T-helper 9 cell (primary cell): ENCODE results near the gene TMEM131.

Experiments
- DNase-seq: peaks from one replicate; pipeline ENCODE4 v3.0.0-alpha.2; 2020

The TMEM131 gene

DNA sequence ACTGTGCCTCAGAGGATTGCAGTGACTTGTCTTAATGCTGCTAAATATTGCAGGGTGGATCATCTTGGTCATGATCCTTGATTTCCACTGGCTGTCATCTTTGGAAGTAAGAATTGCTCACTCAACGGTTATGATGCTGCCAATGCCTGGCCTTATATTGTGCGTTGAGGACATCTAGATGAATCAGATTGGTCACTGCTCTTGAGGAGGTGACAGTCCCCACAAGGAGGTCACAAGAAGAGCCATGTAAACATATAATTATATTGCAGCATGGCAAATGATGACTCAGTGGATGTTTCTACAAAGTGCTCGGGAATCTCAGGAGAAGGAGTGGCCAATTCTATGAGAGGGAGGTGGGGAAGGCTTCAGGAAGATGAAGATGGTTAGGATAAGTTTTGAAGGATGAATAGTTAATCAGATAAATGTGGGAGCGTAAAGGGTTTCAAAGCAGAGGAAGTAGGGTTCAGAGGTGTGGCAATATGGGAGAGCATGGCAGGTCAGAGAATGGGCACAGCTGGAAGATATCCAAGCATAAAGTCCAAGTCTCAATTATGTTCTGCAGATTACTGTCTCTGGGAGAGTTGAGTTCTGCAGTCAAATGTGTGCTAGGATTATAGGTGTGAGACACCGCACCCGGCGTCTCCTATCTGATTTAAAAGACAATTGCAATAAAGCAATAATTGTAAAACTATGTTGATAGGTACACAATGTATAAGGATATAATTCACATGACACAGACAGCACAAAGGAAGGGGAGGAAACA lies 21.3 kb upstream of the TMEM131 start:
- DNase-seq = no peak

DNA sequence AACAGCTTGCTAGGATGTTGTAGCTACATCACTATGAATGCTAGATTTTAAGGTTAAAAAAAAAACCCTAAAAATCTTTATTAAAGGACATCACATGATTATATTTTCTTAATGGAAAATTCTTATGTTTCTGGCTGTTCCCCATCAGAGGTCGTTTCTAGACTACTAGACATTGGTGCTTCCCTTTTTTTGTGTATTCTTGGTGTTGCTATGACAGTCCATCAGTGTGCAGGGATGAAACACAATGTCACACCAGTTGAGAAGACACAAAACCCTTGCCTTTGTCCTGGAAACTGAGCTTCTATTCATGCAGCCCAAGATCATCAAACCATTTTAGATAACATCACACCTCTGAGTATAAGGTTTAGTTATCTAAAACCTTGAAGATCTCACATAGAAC lies 19.9 kb upstream of the TMEM131 start:
- no peak for DNase-seq

DNA sequence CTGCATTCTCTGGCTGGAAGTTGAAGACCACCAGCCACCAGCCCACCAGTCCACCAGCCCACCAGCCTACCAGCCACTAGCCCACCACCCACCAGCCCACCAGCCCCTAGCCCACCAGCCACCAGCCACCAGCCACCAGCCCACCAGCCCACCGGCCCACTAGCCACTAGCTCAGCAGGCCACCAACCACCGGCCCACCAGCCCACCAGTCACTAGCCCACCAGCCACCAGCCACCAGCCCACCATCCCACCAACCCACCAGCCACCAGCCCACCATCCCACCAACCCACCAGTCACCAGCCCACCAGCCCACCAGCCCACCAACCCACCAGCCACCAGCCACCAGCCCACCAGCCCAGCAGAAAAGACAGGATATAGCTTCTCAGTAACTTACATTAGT lies 18.6 kb upstream of the TMEM131 start:
- DNase-seq = no peak

DNA sequence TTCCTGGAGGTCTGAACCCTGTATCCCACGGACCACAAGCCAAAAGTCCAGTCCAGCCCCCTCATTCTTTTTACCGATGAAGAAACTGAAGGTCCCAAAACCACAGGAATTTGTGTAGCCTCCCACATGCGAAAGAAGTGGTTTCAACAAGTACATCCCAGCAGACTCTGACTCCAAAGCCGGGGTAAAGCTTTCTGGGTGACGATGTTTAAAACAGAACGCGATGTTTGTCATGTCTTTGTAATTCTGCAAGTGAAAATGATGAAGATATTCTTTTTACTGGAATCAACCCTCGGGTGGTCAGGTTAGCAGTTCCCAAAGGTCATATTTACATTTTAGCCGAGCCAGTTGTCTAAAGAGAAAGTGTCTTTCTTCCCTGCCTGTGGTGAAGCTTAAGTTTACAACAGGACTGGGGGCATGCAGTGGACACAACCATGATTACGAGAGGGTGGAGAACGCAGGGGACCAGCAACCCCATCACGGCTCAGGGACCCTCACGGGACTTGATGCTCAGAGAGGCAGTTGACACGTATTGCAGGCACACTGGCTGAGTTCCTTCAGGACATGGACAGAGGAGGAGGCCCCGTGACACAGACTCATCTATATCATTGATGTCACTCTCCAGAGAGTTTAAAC lies 17.8 kb upstream of the TMEM131 start:
- no peak for DNase-seq

DNA sequence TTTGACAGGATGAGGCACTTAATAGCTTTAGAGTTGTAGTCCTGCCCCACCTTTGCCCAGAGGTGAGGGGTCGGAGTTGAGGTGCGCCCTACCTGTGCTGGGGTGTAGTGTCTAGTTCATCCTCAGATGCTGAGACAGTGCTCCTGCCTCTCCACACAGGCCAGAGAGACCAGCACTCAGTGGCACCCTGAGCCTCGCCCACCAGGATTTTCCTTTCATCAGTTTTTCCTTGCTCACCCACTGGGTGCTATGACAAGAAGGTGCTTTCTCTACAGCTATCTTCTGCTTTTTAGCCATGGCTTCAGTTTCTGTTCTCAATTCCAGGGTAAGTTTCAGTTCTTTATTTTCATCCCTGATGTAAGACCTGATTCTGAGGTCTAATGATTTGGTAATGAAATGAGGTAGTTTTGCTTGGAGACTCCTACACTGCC lies 16.8 kb upstream of the TMEM131 start:
- no peak for DNase-seq

DNA sequence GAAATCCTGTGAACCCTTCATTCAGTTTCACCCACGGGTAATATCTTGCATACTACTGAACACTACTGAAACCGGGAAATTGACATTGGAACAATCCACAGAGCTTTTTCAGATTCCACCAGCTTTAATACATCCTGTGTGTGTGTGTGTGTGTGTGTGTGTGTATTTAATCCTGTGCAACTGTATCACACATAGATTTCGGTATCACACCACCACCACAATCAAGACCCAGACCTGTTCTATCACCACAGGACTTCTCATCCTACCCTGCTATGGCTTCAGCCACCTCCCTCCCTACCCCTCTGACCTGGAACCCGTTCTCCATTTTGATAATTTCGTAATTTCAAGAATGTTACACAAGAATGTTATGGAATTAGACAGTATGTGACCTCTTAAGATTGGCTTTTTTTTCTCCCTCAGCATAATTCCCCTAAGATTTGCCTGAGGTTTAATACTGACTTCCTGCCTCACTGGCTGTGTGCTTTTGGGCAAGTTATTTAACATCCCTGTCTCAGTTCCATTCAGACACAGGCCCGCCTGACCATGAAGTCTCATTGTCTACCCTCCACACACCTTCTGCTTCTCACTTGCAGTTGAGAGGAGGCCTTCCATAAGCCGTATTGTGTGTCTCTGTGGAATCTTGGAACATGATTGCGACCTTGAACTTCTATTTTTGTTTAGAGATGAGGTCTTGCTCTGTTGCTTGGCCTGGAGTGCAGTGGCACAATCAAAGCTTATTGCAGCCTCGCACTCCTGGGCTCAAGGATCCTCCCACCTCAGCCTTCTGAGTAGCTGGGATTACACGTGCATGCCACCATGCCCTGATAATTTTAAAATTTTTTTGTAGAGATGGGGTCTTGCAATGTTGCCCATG lies 14.4 kb upstream of the TMEM131 start:
- DNase-seq = no peak

DNA sequence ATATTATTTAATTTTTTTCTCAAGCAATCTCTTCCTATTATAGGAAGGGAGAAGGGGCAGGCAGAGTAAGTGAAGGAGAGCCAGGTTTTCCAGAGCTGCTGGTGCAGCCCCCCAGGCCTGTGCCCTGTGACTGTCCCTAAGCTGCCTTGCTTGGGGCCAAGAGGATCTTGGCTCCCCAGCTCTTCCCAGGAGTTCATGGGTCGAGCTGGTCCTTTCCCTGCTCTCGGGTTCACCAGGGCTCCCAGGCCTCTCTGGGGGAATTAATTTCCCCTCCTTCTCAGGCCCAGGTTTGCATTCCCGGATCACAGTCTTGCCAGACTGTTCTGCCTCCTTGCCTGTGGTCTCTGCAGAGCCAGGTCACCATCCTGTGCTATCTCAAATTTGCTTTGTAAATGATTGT lies 12.7 kb upstream of the TMEM131 start:
- no peak for DNase-seq

DNA sequence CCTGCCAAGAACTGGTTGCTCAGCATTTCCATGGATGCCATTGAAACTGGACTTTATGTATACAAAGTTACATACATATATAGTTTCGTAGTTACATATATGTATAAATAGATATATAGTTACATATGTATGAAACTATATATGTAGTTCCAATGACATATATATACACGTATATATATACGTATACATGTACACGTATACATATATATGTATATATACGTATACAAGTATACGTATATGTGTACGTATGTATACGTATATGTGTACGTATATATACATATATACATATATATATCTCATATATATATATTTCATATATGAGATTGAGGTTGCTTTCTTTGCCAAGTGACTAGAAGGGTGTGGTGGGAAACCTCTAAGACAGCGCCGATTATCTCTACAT lies 10.6 kb upstream of the TMEM131 start:
- DNase-seq = no peak

DNA sequence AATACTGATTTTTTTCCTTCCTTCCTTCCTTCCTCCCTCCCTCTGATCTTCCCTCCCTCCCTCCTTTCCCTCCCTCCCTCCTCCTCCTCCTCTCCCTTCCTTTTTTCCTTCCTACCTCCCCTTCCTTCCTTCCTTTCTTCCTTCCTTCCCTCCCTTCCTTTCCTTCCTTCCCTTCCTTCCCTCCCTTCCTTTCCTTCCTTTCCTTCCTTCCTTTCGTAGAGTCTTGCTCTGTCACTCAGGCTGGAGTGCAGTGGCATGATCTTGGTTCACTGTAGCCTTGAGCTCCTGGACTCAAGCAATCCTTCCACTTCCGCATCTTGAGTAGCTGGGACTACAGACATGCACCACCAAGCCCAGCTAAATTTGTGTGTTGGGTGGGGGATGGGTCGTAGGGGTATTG lies 8.9 kb upstream of the TMEM131 start:
- DNase-seq = no peak

DNA sequence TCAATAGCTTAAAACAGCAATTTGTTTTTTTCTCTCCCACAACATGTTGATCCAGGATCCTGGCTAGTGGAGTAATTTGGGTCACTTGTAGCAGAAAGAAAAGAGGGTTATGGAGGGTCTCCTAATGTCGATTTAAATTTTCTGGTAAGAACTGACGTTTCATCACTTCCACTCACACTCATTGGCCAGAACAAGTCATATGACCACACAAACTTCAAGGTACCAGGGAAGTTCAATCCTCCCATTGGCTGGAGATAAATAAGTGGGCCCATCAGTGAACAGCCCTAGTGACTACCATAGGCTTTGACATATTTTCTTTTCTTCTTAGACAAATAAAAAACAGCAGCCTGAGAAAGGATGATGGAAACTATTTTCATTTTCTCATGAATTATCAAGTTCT lies 8.3 kb upstream of the TMEM131 start:
- no peak for DNase-seq

DNA sequence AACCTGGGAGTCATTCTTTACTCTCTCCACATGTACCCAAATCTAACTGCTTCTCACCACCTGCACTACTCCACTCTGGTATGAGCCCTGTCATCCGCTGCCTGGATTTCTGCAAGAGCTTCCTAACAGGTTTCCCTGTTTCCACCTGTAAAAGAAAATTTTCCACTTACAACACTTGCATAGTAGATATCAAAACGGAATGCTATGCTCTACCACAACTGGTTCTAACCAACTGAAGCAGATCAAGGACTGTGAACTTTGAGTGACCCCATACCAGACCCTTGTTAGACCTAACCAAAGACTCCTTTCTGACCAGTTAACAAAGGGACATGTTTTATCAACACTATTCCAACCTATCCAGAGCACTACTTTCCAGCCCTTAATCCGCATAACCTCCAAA lies 3.8 kb upstream of the TMEM131 start:
- no peak for DNase-seq

DNA sequence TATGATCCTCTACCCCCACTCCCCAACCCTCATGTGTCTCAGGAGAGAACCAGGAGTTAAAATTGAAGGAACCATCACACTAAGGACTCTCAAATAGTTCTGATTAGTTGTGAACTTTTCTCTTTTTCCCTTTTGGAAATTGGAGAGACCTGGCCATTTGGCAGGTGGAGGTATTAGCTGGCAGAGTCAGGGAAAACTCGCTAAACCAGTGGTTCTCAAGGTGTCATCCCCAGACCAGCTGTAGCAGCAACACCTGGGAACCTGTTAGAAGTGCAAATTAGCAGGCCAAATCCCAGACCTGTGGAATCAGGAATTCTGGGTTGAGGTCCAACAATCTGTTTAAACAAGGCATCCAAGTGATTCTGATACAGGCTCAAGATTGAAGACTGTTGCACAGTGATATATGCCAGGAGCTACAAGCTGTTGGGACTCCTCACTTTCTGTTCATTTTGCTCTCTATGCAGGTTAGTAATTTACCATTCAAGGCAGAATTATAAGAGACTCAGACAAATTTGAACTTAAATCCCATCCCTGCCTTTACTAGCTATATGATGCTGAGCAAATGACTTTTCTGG lies 2.8 kb upstream of the TMEM131 start:
- no peak for DNase-seq

DNA sequence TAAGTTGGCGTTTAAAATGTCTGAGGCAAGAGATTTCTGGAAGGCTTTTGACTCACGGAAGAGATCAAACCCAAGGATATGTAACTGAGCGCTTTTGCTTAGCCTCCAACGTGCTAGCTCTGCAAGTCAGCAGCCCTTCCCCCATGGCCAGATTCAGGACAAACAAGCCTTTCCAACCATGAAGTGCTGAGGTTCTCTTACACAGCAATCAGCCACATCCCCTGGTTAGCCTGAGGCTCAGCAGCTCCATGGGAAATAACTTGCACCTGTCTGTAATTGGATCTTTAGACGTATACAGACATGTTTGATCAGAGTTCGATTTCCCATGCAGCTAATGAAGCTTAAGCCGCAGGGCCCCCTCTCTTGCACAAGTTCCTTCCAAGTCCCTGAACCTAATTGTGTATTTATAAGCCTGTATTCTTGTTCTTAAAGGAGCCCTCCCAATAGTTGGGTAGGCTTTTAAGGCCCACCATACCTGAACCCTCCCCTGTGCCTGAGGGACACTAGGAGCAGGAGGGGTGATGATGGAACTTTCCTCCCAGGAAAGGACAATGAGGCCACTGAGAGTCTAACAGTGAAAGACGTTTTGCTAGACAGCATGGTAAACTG lies 2.1 kb upstream of the TMEM131 start:
- no peak for DNase-seq

DNA sequence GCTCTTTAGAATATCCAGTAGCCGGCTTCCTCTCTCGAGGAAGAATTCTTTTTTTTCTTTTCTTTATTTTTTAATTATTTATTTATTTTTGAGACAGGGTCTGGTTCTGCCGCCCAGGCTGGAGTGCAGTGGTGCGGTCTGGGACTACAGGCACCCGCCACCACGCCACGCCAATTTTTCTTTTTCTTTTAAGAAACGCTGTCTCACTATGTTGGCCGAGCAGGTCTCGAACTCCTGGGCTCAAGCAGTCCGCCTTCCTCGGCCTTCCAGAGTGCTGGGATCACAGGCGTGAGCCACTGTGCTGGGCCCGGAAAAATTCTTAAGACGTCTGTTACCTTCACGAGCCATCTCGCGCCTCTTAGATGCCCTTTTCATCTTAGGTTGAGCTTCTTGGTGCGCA lies 931 bp upstream of the TMEM131 start:
- no peak for DNase-seq

DNA sequence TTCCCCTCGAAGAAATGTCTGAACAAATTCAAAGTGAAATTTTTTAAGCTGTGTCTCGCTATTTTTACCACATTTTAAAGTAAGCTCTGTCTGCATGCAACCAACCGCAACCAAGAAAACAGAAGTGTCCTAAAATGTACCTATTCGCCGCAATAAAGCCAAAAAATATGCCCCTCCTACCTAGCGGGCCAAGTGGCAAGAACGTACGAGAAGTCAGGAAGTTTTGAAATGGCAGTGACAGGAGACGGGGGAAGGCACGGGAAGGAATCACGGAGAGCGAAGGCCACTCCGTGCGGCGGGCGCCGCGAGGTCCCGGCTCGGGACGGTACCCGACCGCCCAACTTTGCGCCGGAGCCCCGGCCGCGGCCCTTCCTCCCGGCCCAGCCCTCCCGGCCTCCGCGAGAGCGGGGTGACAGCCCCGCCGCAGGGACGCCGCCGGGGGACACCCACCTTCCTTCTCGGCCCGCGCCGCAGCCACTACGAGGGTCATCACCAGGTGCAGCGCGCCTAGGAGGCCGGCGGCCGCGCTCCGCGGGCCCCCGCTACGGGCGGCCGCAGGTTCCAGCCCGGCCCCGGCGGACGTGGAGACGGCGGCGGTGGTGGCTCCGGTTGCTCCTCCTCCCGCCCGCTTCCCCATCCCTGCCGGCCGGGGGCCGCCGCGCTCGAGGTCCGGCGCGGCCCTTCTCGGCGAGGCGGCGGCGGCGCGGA lies 568 bp downstream of the TMEM131 start:
- peak; percentile 26 for DNase-seq

DNA sequence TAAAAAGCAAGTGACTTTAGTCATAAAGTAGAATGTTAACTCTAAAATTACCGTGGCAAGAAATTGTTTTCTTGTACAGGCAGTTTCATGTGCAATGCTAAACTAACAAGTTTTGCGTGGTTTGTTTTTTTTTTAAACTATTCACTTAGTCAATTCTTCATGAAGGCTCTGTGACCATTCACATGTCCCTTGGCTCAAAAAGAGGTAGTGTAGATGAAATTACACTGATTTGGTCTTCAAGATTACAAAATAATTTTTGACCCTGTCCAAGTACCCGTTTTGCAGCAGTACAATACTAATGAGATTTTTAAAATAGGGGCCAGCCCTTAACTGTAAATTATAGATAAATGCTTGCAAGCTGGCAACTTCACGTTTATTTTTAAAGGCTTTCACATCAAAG lies 1.3 kb downstream of the TMEM131 start:
- no peak for DNase-seq

DNA sequence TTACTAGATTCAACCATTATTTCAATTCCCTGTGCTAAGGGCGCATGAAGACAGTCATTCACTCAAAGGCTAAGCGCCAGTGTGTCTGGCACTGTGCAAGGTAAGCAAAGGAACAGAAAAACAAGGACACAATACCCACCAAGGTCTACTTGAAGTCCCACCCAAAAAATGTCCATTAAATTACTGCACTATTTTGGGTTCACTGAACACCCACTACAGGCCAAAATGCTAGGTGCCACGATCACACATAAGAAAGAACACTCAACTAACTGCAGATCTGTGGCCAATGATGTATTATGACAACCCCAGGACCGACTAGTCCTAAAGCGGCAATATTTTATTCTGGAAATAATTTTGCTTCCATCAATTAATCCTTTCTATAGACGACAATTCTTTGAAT lies 1.8 kb downstream of the TMEM131 start:
- DNase-seq = no peak

DNA sequence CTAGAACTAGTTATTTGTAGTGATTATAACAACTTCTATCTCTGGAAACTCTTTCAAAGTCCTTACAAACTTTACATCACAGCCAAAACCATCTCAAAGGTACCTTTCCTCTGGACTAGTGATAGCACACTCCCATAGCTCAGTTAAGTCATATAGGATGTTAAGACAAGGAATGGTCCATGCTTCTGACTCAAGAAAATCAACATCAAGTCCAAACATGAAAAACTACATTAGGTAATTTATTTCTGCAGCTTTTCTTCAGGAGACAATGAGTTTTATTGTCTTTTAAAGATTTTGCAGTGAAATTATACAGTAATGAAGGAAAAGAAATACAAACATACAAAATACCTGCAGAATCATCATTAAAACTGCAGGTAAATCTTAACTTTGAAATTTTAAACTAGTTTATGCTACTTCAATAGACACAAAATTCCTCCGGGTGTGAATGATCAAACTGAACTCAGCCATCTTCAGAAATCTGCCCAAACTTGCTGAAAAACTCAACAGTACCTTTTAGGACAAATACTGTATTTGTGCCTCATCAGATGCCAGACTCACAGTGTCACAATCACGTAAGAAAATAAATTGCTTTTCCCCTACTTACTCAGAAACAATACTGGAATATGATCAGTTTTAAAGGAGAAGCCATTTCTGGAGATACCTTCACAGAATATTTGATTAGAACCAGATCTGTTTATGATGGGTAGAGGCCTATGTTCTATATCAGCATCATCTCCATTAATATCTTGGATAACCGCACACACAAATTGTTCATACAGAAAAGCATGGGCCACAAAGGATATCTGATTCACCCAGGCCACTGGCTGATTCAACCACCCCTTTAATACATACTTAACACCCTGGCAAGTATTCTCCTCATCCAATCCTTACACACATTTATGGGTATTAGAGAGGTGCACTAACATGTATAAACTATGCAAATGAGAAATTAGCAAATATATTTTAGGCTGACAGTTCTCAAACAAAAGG lies 2.6 kb downstream of the TMEM131 start:
- no peak for DNase-seq

DNA sequence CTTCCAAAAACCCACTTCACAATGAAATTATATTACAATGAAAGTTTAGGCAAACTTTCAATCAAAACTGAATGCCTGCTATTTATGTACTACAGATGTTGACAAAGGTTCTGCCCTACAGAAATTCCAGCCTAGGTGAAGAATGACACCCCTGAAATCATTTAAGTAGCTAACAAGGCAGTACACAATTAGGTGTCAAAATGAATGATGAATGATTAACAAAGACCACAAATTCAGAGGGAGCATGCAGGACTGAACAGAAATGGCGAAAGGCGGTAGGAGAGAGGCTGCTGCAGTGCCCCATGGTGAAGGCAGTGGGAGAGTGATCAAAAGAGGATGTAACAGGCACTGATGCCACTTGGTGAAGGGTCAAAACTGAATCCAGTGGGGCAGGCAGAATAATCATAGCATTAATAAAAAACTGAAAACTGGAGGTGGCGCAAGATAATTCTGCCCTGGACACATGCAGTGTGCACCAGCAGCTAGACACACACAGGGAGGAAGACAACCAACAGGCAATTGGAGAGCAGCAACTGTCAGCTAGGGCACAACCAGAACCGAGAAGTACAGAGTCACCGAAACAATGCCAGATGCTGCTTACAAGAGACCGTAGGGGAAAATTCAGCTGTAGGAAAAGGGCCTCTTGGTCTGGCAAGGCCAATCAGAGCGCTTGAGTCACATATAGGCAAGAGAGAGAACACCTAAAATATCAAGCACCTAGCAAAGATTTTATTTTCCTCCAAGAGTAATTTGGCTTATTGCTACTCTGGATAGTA lies 4.5 kb downstream of the TMEM131 start:
- no peak for DNase-seq

DNA sequence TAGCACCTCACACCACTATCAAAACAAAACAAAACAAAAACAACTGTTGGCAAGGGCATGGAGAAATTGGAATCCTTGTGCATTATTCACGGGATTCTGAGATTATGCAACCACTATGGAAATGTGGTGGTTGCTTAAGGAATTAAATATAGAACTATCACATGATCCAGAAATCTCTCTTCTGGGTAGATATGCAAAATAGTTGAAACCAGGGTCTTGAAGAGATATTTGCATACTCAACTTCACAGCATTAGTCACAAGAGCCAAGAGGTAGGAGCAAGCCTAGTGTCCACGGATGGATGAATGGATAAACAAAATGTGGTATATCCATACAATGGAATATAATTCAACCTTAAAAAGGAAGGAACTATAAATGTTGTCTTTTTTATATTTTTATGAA lies 7.0 kb downstream of the TMEM131 start:
- no peak for DNase-seq
